NT2/D1 (cell line): ENCODE data around the gene PPP1R13L.

Experiments
- SUZ12 ChIP-seq: IDR thresholded peaks from 2 replicates; pipeline ENCODE4 v1.6.1; 2011; ENCODE audit not compliant: insufficient read length, insufficient read depth; ENCODE audit errors: extremely low read depth
- YY1 ChIP-seq: IDR thresholded peaks from 2 replicates; pipeline ENCODE4 v1.6.1; 2011; ENCODE audit not compliant: insufficient read length, insufficient read depth

GRCh38 chr19:45413497-45413896 lies 8.6 kb upstream of the PPP1R13L start:
- no peak for TF ChIP-seq YY1
- no peak for TF ChIP-seq SUZ12
